PFSK-1 (cell line): ENCODE data around the gene RTN4IP1.

Experiments used
- FOXP2 ChIP-seq: optimal IDR thresholded peaks from 2 replicates; pipeline ENCODE3; 2011; ENCODE audit warnings: borderline replicate concordance, control low read depth, inconsistent platforms; ENCODE audit not compliant: insufficient read depth; ENCODE audit errors: extremely low read length, extremely low read depth
- POLR2AphosphoS5 ChIP-seq: IDR thresholded peaks from 2 replicates; pipeline ENCODE4 v1.6.1; 2012; ENCODE audit warnings: low read depth, mild to moderate bottlenecking, control low read depth, low read length, moderate library complexity
- REST ChIP-seq, 2 experiments: IDR thresholded peaks; 2 replicates each; pipeline versions ENCODE4 v1.6.1 to v1.8.0; 2011 to 2012; ENCODE audit warnings: low read depth in 2 of 2, low read length in 2 of 2, control low read depth in 1 of 2, inconsistent platforms in 1 of 2, mild to moderate bottlenecking in 1 of 2, moderate library complexity in 1 of 2; ENCODE audit not compliant: insufficient read depth in 1 of 2
- SIN3A ChIP-seq: IDR thresholded peaks from 2 replicates; pipeline ENCODE4 v1.6.1; 2012; ENCODE audit warnings: mild to moderate bottlenecking, low read length, moderate library complexity, borderline replicate concordance; ENCODE audit not compliant: insufficient read depth
- TAF1 ChIP-seq: IDR thresholded peaks from 2 replicates; pipeline ENCODE4 v1.6.1; 2012; ENCODE audit warnings: low read length, control low read depth, borderline replicate concordance; ENCODE audit not compliant: insufficient read depth

Gene RTN4IP1

GRCh38 chr6:106527117-106527516 is 102.2 kb downstream of the RTN4IP1 start:
- TF ChIP-seq FOXP2 (no peak), TAF1 (no peak), POLR2AphosphoS5 (no peak), SIN3A (no peak), REST (IDR thresholded peaks at IDR 0.05; ENCODE audit: insufficient read depth in 1 of 2, low read depth in 2 of 2, low read length in 2 of 2) (no peak)

GRCh38 chr6:106525882-106526275 is 103.4 kb downstream of the RTN4IP1 start:
- TF ChIP-seq REST (IDR thresholded peaks at IDR 0.05; ENCODE audit: insufficient read depth in 1 of 2, low read depth in 2 of 2, low read length in 2 of 2): no peak
- no peak for TF ChIP-seq POLR2AphosphoS5
- TF ChIP-seq SIN3A: no peak
- TF ChIP-seq FOXP2: no peak
- TF ChIP-seq TAF1: no peak

GRCh38 chr6:106525107-106525881 is 104.0 kb downstream of the RTN4IP1 start:
- TF ChIP-seq SIN3A (no peak), FOXP2 (no peak), POLR2AphosphoS5 (no peak), TAF1 (no peak), REST (IDR thresholded peaks at IDR 0.05; ENCODE audit: insufficient read depth in 1 of 2, low read depth in 2 of 2, low read length in 2 of 2) (no peak)

GRCh38 chr6:106522562-106523250 is 106.6 kb downstream of the RTN4IP1 start:
- TF ChIP-seq TAF1 (no peak), POLR2AphosphoS5 (no peak), FOXP2 (no peak), SIN3A (no peak), REST (IDR thresholded peaks at IDR 0.05; ENCODE audit: insufficient read depth in 1 of 2, low read depth in 2 of 2, low read length in 2 of 2) (no peak)
